Loucy (cell line): ENCODE data around the gene MCEMP1.

Source experiments
- H2AFZ ChIP-seq: fragments of 200-600 bp; sonication (generic); 2 replicates; pipeline ENCODE4 v1.6.0; 2016; ENCODE audit warnings: antibody characterized with exemption, mild to moderate bottlenecking, low read length, moderate library complexity
- H3F3A ChIP-seq: fragments of 200-600 bp; 2 replicates; pipeline ENCODE4 v1.6.0; 2016; ENCODE audit warnings: antibody characterized with exemption, low read depth, mild to moderate bottlenecking
- H3K27me3 ChIP-seq: fragments of 200-600 bp; sonication (generic); 2 replicates; pipeline ENCODE4 v1.6.1; 2014; ENCODE audit warnings: low read length, mild to moderate bottlenecking; ENCODE audit not compliant: insufficient read depth, poor library complexity, severe bottlenecking
- H3K36me3 ChIP-seq: fragments of 200-600 bp; sonication (generic); 2 replicates; pipeline ENCODE4 v1.6.1; 2016; ENCODE audit warnings: low read length; ENCODE audit not compliant: insufficient read depth
- H3K4me1 ChIP-seq: fragments of 200-600 bp; sonication (generic); 2 replicates; pipeline ENCODE4 v1.5.1; 2014; ENCODE audit warnings: low read length, mild to moderate bottlenecking; ENCODE audit not compliant: insufficient read depth, poor library complexity, severe bottlenecking
- H3K4me2 ChIP-seq: fragments of 200-600 bp; sonication (generic); 2 replicates; pipeline ENCODE4 v1.6.0; 2014; ENCODE audit warnings: antibody characterized with exemption, low read length, low read depth, mild to moderate bottlenecking; ENCODE audit not compliant: poor library complexity, severe bottlenecking
- H3K4me3 ChIP-seq: fragments of 200-600 bp; sonication (generic); 2 replicates; pipeline ENCODE4 v1.5.1; 2014; ENCODE audit warnings: low read length, mild to moderate bottlenecking, mixed read lengths; ENCODE audit not compliant: poor library complexity, severe bottlenecking
- H3K79me2 ChIP-seq: fragments of 200-600 bp; sonication (generic); 2 replicates; pipeline ENCODE4 v1.6.1; 2014; ENCODE audit warnings: low read length; ENCODE audit not compliant: insufficient read depth
- H3K9ac ChIP-seq: fragments of 200-600 bp; sonication (generic); 2 replicates; pipeline ENCODE4 v1.6.0; 2014; ENCODE audit warnings: mild to moderate bottlenecking, low read depth, low read length, moderate library complexity; ENCODE audit not compliant: poor library complexity, severe bottlenecking
- H3K9me2 ChIP-seq: fragments of 200-600 bp; sonication (generic); replicated peaks from 2 replicates; pipeline ENCODE4 v1.6.1; 2016; ENCODE audit warnings: low read depth, low read length, mixed read lengths
- H3K9me3 ChIP-seq: fragments of 200-600 bp; sonication (generic); 2 replicates; pipeline ENCODE4 v1.6.1; 2014; ENCODE audit warnings: mild to moderate bottlenecking, antibody characterized with exemption, low read length, low read depth; ENCODE audit not compliant: insufficient read depth
- H4K20me1 ChIP-seq: fragments of 200-600 bp; sonication (generic); 2 replicates; pipeline ENCODE4 v1.6.0; 2014; ENCODE audit warnings: antibody characterized with exemption, low read length, mild to moderate bottlenecking; ENCODE audit not compliant: insufficient read depth, poor library complexity, severe bottlenecking
- CTCF ChIP-seq: fragments of 200-600 bp; sonication (generic); conservative IDR thresholded peaks from 2 replicates; pipeline ENCODE4 v1.5.1; 2014; ENCODE audit warnings: mild to moderate bottlenecking, antibody characterized with exemption, low read length
- EZH2phosphoT487 ChIP-seq: fragments of 200-600 bp; IDR thresholded peaks from 2 replicates; pipeline ENCODE4 v1.6.1; 2018; ENCODE audit warnings: antibody characterized with exemption, mild to moderate bottlenecking, moderate library complexity, borderline replicate concordance

MCEMP1 gene

GRCh38 chr19:7655581-7655980, 21.3 kb upstream of the MCEMP1 start:
- Histone ChIP-seq H3K4me2 (no peak overlapping the region), H3K4me3 (no peak overlapping the region), H3K79me2 (no peaks in the 10 kb centered on the region), H3K27me3 (no peaks in the 10 kb centered on the region), H3K9ac (no peak overlapping the region), H4K20me1 (no peaks in the 10 kb centered on the region), H3K36me3 (no peaks in the 10 kb centered on the region), H3F3A (no peaks in the 10 kb centered on the region), H3K4me1 (peaks cover 4% of the 10 kb centered on the region), H2AFZ (no peak overlapping the region), H3K9me2 (no peaks in the 10 kb centered on the region), H3K9me3 (no peaks in the 10 kb centered on the region)
- TF ChIP-seq CTCF (no peak), EZH2phosphoT487 (no peak)

- no peaks in the 10 kb centered on the region for H3F3A ChIP-seq
- H2AFZ ChIP-seq: peak overlapping the region; percentile 83; the same call in 1 of the 2 replicates
- H4K20me1 ChIP-seq: no peaks in the 10 kb centered on the region
- H3K9me3 ChIP-seq: no peaks in the 10 kb centered on the region
- H3K36me3 ChIP-seq: no peaks in the 10 kb centered on the region
- no peak overlapping the region for H3K9ac ChIP-seq
- no peak for TF ChIP-seq EZH2phosphoT487
- TF ChIP-seq CTCF: no peak
- no peak overlapping the region for H3K4me2 ChIP-seq
- H3K4me1 ChIP-seq: peaks cover 2% of the 10 kb centered on the region
- no peak overlapping the region for H3K4me3 ChIP-seq
- H3K27me3 ChIP-seq: no peaks in the 10 kb centered on the region
- no peaks in the 10 kb centered on the region for H3K9me2 ChIP-seq
- H3K79me2 ChIP-seq: no peaks in the 10 kb centered on the region
Observed at GRCh38 chr19:7657131-7657751, 19.6 kb upstream of the MCEMP1 start.

- Histone ChIP-seq H3K27me3 (no peaks in the 10 kb centered on the region), H3F3A (no peaks in the 10 kb centered on the region), H3K9me3 (no peaks in the 10 kb centered on the region), H2AFZ (no peak overlapping the region), H3K9ac (no peak overlapping the region), H4K20me1 (no peaks in the 10 kb centered on the region), H3K4me3 (no peak overlapping the region), H3K36me3 (no peaks in the 10 kb centered on the region), H3K4me1 (no peaks in the 10 kb centered on the region), H3K4me2 (no peak overlapping the region), H3K79me2 (no peaks in the 10 kb centered on the region), H3K9me2 (no peaks in the 10 kb centered on the region)
- TF ChIP-seq EZH2phosphoT487: no peak
Observed at GRCh38 chr19:7658219-7658686, 18.6 kb upstream of the MCEMP1 start.
